Measurements from ENCODE around the gene GP9. TPM values are rescaled to one million over a fixed set of nuclear protein-coding genes. Genes with fewer than 3 reads are reported as not detected.

The GP9 gene
- polyA plus RNA-seq, 1 of the 3 experiments (the other 2 are of a cell fraction), result not detected

GRCh38 chr3:129047553-129047839, 13.1 kb upstream of the GP9 start:
- Histone ChIP-seq H3K9ac (no peak overlapping the region), H3K9me3 (0 out of 2 replicates have a peak, but pooled peaks cover 3% of the 10 kb centered on the region), H3F3A (replicated peaks; ENCODE audit: insufficient read depth) (no peaks in the 10 kb centered on the region), H3K79me2 (ENCODE audit: insufficient read depth) (no peaks in the 10 kb centered on the region), H3K4me2 (no peak overlapping the region), H3K27me3 (ENCODE audit: insufficient read depth) (no peaks in the 10 kb centered on the region), H3K4me3 (ENCODE audit: low read depth in 2 of 2, low read length in 1 of 2) (no peak overlapping the region), H4K20me1 (ENCODE audit: insufficient read depth) (no peaks in the 10 kb centered on the region), H3K36me3 (replicated peaks in 1 of 2; ENCODE audit: control insufficient read depth in 1 of 2, insufficient read depth in 2 of 2, low read length in 1 of 2) (no peaks in the 10 kb centered on the region), H3K27ac (ENCODE audit: low read depth in 2 of 2, low read length in 1 of 2) (no peak overlapping the region), H3K9me2 (no peaks in the 10 kb centered on the region), H3K4me1 (ENCODE audit: control insufficient read depth in 1 of 2, insufficient read depth in 2 of 2, low read depth in 1 of 2, low read length in 1 of 2) (peaks cover 0 to 7% of the 10 kb centered on the region in 2 experiments; a peak in 1 of 4 replicates), H2AFZ (ENCODE audit: low read depth) (no peak overlapping the region)
- TF ChIP-seq ELF1 (IDR thresholded peaks at IDR 0.05), result no peak
- TF ChIP-seq EZH2phosphoT487 (IDR thresholded peaks at IDR 0.05; ENCODE audit: borderline replicate concordance, low read depth), result no peak
- TF ChIP-seq FOXJ3 (CRISPR knock-in tag; IDR thresholded peaks at IDR 0.05), result no peak
- no peak for TF ChIP-seq CTCF (IDR thresholded peaks at IDR 0.05)
- TF ChIP-seq MAX (IDR thresholded peaks at IDR 0.05; ENCODE audit: low read depth), result no peak
- no peak for TF ChIP-seq ZBTB33 (IDR thresholded peaks at IDR 0.05; ENCODE audit: borderline replicate concordance, low read depth)
- no peak for TF ChIP-seq TCF12 (IDR thresholded peaks at IDR 0.05)
- no peak for TF ChIP-seq MXI1 (IDR thresholded peaks at IDR 0.05; ENCODE audit: low read depth, low read length)
- TF ChIP-seq NRF1 (IDR thresholded peaks at IDR 0.05; ENCODE audit: low read depth, low read length), result no peak
- TF ChIP-seq USF2 (IDR thresholded peaks at IDR 0.05; ENCODE audit: borderline replicate concordance, low read depth, low read length), result no peak
- no peak for TF ChIP-seq RCOR1 (IDR thresholded peaks at IDR 0.05; ENCODE audit: low read length)
- TF ChIP-seq RAD21 (IDR thresholded peaks at IDR 0.05; ENCODE audit: low read length), result no peak
- TF ChIP-seq GABPA (IDR thresholded peaks at IDR 0.05; ENCODE audit: low read depth), result no peak
- TF ChIP-seq RFX5 (IDR thresholded peaks at IDR 0.05; ENCODE audit: low read length), result no peak
- TF ChIP-seq USF1 (IDR thresholded peaks at IDR 0.05; ENCODE audit: borderline replicate concordance, low read depth), result no peak
- no peak for TF ChIP-seq JUND (IDR thresholded peaks at IDR 0.05)
- TF ChIP-seq NFIC (IDR thresholded peaks at IDR 0.05; ENCODE audit: borderline replicate concordance), result no peak
- TF ChIP-seq REST (IDR thresholded peaks at IDR 0.05; ENCODE audit: low read depth, low read length), result no peak
- TF ChIP-seq PBX3 (IDR thresholded peaks at IDR 0.05), result no peak
- TF ChIP-seq SMC3 (IDR thresholded peaks at IDR 0.05; ENCODE audit: low read depth, low read length), result no peak
- POLR2A ChIA-PET, result no interaction called here
- DNase-seq, result no peak
- 92% methylated on average over 2 of the region's 6 CpGs for WGBS (ENCODE audit: low lambda C conversion rate)
- CTCF ChIA-PET, result interaction anchor here (1.2 to 1.5 kb wide), 2 partner anchors 21 to 77 kb away, joined by 5 read pairs; no protein-coding TSS in a partner anchor
